Transverse colon (tissue), 4 donors: ENCODE data around the gene NUB1.

Experiments
- EP300 ChIP-seq: sonication (generic); formaldehyde crosslinking; IDR thresholded peaks from one replicate; pipeline ENCODE4 v1.6.1; 2017; ENCODE audit warnings: antibody characterized with exemption, low read depth
- POLR2A ChIP-seq: fragments of 450-650 bp; IDR thresholded peaks from one replicate; pipeline ENCODE4 v1.6.1; 2016; ENCODE audit warnings: antibody characterized with exemption, mild to moderate bottlenecking, moderate library complexity
- POLR2AphosphoS5 ChIP-seq, 3 donors: sonication (generic); formaldehyde crosslinking; IDR thresholded peaks; one replicate each; pipeline ENCODE4 v1.6.1; 2016; ENCODE audit warnings: antibody characterized with exemption in 3 of 3
- TF ChIP-seq, protein P1 (sequence below), 5 experiments: fragments of 200-600 bp in 3 of 5; fragments of 450-650 bp in 2 of 5; sonication (generic) in 3 of 5; IDR thresholded peaks; 1 replicate in 2 of 5; 2 replicates in 3 of 5; pipeline ENCODE4 v1.5.1; 2016 to 2017; ENCODE audit warnings: antibody characterized with exemption in 5 of 5, inconsistent platforms in 3 of 5, mild to moderate bottlenecking in 2 of 5, moderate library complexity in 1 of 5

DNA sequence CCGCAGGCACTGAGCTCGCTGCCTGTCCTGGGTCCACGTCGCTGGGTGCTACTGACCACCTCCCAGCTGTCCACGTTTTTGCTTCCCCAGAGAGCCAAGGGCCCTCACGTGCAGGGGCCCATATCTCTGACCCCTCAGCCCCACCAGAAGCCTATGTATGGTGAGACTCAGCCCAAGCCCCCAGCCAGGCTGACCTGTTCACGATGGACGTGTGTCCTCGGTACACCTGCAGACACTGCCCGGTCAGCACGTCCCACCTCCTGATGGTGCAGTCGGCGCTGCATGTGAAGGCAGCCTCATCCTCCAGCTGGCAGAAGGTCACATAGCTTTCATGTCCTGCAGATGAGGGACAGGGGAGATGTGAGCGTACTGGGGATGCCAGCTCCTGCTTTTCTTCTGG lies 58.3 kb downstream of the NUB1 start:
- TF ChIP-seq, protein P1, sequence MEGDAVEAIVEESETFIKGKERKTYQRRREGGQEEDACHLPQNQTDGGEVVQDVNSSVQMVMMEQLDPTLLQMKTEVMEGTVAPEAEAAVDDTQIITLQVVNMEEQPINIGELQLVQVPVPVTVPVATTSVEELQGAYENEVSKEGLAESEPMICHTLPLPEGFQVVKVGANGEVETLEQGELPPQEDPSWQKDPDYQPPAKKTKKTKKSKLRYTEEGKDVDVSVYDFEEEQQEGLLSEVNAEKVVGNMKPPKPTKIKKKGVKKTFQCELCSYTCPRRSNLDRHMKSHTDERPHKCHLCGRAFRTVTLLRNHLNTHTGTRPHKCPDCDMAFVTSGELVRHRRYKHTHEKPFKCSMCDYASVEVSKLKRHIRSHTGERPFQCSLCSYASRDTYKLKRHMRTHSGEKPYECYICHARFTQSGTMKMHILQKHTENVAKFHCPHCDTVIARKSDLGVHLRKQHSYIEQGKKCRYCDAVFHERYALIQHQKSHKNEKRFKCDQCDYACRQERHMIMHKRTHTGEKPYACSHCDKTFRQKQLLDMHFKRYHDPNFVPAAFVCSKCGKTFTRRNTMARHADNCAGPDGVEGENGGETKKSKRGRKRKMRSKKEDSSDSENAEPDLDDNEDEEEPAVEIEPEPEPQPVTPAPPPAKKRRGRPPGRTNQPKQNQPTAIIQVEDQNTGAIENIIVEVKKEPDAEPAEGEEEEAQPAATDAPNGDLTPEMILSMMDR (IDR thresholded peaks at IDR 0.05), result no peak
- TF ChIP-seq EP300 (no peak), POLR2A (no peak), POLR2AphosphoS5 (IDR thresholded peaks at IDR 0.05) (no peak)
